NOMO-1 treated with DMSO at 0.1 percent for 48 hours (cell line): Measurements from ENCODE around the gene ABL2.

Experiments used
- DNase-seq: peaks from one replicate; lab custom pipeline; 2025; ENCODE audit not compliant: unreplicated experiment; lab: John Stamatoyannopoulos, UW

The ABL2 gene

GRCh38 chr1:179061360-179062282 lies 167.9 kb downstream of the ABL2 start:
- no peak for DNase-seq

- DNase-seq = peak; percentile 6
Observed at GRCh38 chr1:179058487-179059483, 170.7 kb downstream of the ABL2 start.

- DNase-seq = no peak
Observed at GRCh38 chr1:179055937-179056336, 173.5 kb downstream of the ABL2 start.

- DNase-seq = no peak
Observed at GRCh38 chr1:179053486-179053885, 176.0 kb downstream of the ABL2 start.

GRCh38 chr1:179052776-179053175 lies 176.7 kb downstream of the ABL2 start:
- DNase-seq = no peak
